ENCODE results near the gene EPB41L2.
A peak's percentile ranks its signal among the peaks of the same experiment; 100 is the strongest.

EPB41L2 gene

DNA sequence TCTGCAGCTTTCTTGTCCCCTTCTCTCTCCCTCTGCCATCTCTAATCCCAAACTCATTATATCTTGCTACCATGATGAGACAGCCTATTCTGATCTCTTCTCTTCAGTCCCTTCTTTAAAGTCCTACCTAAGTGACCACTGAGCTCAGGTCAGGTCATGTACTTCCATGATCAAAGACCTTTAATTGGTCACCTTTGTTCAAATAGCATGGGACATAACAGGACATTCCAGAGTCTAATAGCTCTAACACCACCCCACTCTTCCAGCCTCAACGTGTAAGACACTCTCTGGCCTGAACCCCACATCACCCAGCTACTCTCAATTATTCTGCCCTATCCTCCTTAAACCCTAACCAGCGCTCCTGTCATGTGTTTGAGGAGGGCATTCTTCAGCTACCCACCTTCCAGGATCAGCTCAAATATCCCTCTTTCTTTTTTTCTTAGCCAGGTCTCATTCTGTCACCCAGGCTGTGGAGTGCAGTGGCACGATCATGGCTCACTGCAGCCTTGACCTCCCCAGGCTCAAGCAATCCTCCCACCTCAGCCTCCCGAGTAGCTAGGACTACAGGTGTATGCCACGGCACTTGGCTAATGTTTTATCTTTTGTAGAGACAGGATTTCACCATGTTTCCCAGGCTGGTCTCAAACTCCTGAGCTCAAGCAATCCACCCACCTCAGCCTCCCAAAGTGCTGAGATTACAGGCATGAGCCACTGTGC is 237.9 kb downstream of the EPB41L2 start:
- TF ChIP-seq, protein P1, sequence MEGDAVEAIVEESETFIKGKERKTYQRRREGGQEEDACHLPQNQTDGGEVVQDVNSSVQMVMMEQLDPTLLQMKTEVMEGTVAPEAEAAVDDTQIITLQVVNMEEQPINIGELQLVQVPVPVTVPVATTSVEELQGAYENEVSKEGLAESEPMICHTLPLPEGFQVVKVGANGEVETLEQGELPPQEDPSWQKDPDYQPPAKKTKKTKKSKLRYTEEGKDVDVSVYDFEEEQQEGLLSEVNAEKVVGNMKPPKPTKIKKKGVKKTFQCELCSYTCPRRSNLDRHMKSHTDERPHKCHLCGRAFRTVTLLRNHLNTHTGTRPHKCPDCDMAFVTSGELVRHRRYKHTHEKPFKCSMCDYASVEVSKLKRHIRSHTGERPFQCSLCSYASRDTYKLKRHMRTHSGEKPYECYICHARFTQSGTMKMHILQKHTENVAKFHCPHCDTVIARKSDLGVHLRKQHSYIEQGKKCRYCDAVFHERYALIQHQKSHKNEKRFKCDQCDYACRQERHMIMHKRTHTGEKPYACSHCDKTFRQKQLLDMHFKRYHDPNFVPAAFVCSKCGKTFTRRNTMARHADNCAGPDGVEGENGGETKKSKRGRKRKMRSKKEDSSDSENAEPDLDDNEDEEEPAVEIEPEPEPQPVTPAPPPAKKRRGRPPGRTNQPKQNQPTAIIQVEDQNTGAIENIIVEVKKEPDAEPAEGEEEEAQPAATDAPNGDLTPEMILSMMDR (IDR thresholded peaks at IDR 0.05), result no peak
- no peak for DNase-seq
- H3K4me3 Mint-ChIP-seq, result no peak overlapping the region
- H3K27ac Mint-ChIP-seq, result peak overlapping the region; percentile 65
- no peaks in the 10 kb centered on the region for H3K4me1 Mint-ChIP-seq
- no peaks in the 10 kb centered on the region for H3K27me3 Mint-ChIP-seq (ENCODE audit: low read depth, poor library complexity)
- peaks cover 6% of the 10 kb centered on the region for H3K9me3 Mint-ChIP-seq
- no peaks in the 10 kb centered on the region for H3K36me3 Mint-ChIP-seq (ENCODE audit: low read depth)

DNA sequence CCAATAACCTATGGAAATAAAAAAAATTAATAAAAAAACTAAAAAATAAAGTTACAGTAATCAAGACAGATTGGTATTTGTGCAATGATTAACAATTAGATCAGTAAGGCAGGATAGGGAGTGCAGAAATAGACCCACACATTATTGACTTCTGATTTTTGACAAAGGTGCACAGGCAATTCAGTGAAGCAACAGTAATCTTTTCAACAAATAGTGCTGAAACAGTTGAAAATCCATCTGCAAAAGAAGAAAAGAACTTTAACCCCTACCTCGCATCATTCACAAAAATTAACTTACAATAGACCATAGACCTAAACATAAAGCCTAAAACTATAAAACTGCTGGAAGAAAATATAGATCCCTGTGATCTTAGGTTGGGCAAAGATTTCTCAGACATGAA is 240.3 kb downstream of the EPB41L2 start:
- Mint-ChIP-seq H3K9me3 (peaks cover 11% of the 10 kb centered on the region), H3K27ac (no peak overlapping the region), H3K27me3 (ENCODE audit: low read depth, poor library complexity) (no peaks in the 10 kb centered on the region), H3K4me3 (no peak overlapping the region), H3K4me1 (no peaks in the 10 kb centered on the region), H3K36me3 (ENCODE audit: low read depth) (peaks cover 1% of the 10 kb centered on the region)
- DNase-seq, result no peak
- TF ChIP-seq, protein P1 (IDR thresholded peaks at IDR 0.05), result no peak

DNA sequence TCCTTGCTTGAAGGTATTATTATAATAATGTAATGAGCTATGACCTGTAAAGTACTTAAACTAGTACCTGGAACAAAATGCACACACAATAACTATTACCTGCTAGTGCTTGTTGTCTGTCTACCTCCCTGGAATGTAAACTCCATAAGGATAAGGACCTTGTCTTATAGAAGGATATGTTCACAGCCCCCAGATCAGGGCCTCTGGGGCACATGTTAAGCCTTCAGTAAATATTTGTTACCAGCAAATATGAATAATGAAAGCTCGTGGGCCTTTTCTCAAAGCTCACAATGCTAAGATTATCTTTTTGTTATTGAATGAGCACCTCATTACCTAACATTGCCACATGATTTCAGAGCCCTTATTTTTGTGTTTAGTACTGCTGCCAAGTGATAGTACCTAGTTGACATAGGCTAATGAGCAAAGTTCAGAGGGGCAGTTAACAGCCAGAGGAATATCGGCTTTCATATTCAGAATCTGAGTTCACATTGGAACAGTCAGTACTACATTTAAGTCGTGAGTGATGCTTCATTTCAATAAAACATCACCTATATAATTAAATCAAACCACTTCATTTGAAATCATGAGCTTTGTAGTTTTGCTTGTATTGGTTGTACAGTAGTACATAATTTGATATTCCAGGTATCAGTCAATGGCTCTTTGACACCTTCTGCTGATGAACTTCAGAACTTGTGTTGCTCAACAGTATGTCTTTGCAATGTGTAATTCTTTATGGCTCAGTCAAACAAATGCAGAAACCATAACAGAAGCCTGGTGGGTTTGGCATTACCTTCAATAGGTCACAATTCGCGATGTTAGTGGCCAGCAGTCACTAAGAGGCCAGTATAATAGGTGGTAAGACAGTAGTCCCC is 247.6 kb downstream of the EPB41L2 start:
- Mint-ChIP-seq H3K36me3 (ENCODE audit: low read depth) (peaks cover 10% of the 10 kb centered on the region), H3K4me3 (no peak overlapping the region), H3K27ac (no peak overlapping the region), H3K27me3 (ENCODE audit: low read depth, poor library complexity) (no peaks in the 10 kb centered on the region), H3K9me3 (peaks cover 14% of the 10 kb centered on the region), H3K4me1 (no peaks in the 10 kb centered on the region)
- no peak for DNase-seq
- TF ChIP-seq, protein P1 (IDR thresholded peaks at IDR 0.05), result no peak

DNA sequence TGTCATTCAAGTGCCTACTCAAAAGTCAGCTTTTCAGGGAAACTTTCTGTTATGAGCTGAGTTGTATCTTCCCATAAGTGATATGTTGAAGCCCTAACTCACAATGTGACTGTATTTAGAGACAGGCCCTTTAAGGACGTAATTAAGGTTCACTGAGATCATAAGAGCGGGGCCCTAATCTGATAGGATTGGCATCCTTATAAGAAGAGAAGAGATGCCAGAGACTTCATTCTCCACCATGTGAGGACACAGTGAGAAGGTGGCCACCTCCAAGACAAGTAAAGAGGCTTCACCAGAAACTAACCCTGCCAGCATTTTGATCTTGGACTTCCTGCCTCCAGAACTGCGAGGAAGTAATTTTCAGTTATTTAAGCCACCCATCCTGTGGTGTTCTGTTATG is 248.5 kb downstream of the EPB41L2 start:
- H3K9me3 Mint-ChIP-seq, result peaks cover 12% of the 10 kb centered on the region
- H3K27ac Mint-ChIP-seq, result no peak overlapping the region
- H3K4me1 Mint-ChIP-seq, result no peaks in the 10 kb centered on the region
- DNase-seq, result no peak
- peaks cover 10% of the 10 kb centered on the region for H3K36me3 Mint-ChIP-seq (ENCODE audit: low read depth)
- no peaks in the 10 kb centered on the region for H3K27me3 Mint-ChIP-seq (ENCODE audit: low read depth, poor library complexity)
- TF ChIP-seq, protein P1 (IDR thresholded peaks at IDR 0.05), result no peak
- no peak overlapping the region for H3K4me3 Mint-ChIP-seq

DNA sequence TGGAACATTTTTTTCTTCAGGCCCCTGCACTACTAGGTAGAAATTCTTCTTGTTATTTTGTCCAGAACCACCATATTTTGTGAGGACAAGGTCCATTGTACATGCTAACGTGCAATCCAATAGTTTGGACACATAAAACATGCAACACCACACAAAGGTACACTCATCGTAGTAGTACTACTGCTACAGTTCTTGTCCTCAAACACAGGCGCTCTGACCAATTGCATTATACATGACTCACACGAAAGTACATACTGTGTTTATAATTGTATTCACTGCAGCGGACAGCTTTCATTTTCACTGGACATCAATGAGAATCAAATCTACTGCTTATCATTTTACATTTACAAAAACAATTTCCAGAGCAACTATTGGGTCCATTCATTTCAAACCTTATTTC is 251.1 kb downstream of the EPB41L2 start:
- no peak overlapping the region for H3K4me3 Mint-ChIP-seq
- H3K36me3 Mint-ChIP-seq (ENCODE audit: low read depth), result peaks cover under 1% of the 10 kb centered on the region

More for the DNA sequence above, 251.1 kb downstream of the EPB41L2 start:
- no peak for DNase-seq
- no peaks in the 10 kb centered on the region for H3K27me3 Mint-ChIP-seq (ENCODE audit: low read depth, poor library complexity)
- TF ChIP-seq, protein P1 (IDR thresholded peaks at IDR 0.05), result no peak
- no peaks in the 10 kb centered on the region for H3K9me3 Mint-ChIP-seq
- H3K4me1 Mint-ChIP-seq, result no peaks in the 10 kb centered on the region
- H3K27ac Mint-ChIP-seq, result no peak overlapping the region

All from nephron progenitor cell (in vitro differentiated cells).